ENCODE measurements around the gene FUT2.
"Not testable (repeated sequence)": the region's sequence is repeated elsewhere in the genome, so short reads cannot be mapped to it uniquely, and the experiment has no call there.

The FUT2 gene

DNA sequence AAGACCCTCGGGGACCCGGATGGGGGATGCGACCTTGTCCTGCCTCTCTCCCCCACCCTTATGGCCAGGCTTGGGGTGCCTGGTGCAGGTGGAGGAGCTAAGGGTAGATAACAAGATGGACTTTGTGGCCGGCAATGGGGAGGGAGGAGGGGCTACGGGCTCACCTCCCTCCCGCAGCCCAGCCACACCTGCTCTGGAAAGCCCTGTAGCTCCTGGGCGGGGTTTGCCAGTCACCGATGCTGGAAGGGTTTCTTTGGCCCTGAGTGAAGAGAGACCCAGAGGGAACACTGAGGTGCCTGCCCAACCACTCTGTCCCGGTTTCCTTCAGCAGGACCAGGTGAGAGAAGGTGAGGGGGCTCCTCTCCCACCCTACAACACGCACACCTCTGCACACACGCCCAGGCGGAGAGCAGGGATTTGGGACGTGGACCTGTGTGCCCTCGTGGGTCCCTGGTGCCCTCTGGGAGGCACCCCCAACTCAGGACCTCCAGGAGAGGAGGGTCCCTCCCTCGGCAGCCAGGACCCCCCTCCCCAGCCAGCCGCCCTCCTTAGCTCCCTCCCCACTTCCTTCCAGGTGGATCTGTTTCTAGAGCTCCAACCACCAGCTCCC, at the start of gene FUT2:
Gene FUT2 (plus strand): TSS at position 229 of the 610 bp plus-strand sequence. CDS start 6,986 bp downstream, outside the sequence.
- DNase-seq, result no peak

- DNase-seq, result peak; percentile 92
These were observed 49.6 kb upstream of the FUT2 start, which contains the start of gene CA11 for GRCh38 chr19:48646001-48646721. Gene CA11, minus strand, starts transcription at chr19:48646187. Its CDS starts 555 bp downstream, at chr19:48645632.

GRCh38 chr19:48646722-48647216, 49.0 kb upstream of the FUT2 start:
- no peak for DNase-seq

- DNase-seq, result no peak
These were observed 47.6 kb upstream of the FUT2 start for GRCh38 chr19:48648134-48648533.

DNA sequence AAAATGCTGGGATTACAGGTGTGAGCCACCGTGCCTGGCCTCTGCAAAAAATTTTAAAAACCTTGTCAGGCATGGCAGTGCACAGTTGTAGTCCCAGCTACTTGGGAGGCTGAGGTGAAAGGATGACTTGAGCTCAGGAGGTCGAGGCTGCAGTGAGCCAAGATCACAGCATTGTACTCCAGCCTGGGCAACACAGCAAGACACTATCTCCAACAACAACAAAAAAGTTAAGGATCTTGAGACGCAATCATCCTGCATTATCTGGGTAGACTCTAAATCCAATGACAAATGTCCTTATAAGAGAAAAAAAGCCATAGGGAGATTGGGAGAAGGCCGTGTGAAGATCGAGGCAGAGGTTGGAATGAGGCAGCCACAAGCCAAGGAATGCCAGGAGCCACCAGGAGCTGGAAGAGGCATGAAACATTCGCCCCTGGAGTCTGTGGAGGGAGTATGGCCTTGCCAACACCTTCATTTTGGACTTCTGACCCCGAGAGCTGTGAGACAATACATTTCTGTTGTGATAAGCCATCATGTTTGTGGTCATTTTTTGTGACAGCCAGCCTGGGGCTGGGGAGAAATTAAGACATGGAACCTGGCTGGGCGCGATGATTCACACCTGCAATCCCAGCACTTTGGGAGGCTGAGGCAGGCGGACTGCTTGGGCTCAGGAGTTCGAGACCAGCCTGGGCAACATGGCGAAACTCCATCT, 44.6 kb upstream of the FUT2 start:
- DNase-seq, result no peak

DNA sequence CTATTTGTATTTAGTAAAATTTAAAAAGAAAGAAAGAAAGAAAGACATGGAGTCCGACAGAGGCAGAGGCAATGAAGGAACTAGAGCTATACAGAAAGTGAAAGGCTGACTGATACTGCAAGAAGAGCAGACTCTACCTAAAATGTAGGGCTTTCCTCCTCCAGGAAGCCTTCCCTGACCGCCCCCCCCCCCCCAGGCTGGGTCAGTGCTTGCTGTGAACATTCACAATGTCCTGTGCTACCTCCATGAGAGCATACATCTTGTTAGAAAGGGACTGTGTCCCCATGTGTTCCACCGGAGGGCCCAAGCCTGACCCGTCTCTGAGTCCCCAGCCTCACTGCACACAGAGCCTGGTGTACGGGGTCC, 44.1 kb upstream of the FUT2 start:
- no peak for DNase-seq

DNA sequence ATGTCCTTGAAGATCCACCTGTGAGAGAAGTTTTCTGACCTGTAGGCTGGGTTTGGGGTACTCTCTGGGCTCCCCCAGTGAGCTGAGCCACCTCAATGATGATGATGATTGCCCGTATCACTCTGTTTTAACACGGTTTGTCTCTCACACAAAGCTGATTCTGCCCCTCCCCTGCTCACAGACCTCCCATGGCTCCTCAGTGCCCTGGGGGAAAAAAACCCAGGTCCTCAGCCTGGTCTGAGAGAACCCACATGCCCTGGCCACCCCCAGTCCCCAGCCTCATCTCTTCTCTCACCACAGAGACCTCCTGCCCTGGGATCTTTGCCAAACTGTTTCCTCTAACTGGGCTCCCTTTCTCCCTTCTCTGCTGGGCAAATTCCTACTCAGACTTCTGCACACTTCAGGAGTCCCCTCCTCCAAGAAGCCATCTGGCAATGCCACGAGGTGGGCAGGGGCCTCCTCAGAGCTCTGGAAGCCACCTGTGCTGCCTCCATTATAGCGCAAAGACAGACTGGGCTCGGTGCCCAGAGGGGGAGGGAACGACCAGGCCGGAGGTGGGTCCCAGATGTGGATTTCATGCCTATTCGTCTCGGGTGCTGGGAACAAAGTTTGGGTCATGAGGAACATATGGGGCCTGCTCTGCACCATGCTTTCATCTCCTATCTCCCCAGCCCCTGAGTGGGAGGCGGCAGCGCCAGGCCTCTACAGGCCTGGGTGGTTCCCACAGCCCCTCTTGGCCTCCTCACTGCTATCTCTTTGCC, 41.3 kb upstream of the FUT2 start:
- DNase-seq, result no peak

DNA sequence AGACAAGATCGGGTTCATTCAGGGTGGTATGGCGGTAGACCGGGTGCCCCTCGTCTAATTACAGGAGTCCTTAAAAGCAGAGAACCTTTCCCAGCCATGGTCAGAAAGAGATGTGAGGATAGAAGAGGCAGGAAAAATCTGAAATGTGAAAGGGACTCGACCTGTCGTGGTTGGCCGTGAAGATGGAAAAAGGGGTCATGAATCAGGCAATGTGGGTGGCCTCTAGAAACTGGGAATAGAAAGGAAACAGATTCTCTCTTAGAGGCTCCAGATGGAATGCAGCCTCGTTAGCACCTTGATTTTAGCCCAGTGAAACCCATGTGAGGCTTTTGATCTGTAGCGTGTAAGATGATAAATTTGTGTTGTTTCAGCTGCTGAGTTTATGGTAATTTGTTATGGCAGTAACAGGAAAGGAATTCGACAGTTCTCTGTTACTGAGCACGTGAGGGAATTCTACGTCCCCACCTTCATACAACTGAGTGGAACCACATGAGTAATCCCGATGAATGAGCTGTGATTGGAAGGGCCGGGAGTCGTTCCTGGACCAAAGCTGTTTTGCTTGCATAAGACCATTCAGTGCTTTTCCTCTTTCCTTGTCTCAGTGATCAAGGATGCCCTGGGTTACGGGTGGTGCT, 38.8 kb upstream of the FUT2 start:
- DNase-seq, result no peak

- not testable (repeated sequence) for DNase-seq
These were observed 37.9 kb upstream of the FUT2 start for GRCh38 chr19:48657828-48658227.

DNA sequence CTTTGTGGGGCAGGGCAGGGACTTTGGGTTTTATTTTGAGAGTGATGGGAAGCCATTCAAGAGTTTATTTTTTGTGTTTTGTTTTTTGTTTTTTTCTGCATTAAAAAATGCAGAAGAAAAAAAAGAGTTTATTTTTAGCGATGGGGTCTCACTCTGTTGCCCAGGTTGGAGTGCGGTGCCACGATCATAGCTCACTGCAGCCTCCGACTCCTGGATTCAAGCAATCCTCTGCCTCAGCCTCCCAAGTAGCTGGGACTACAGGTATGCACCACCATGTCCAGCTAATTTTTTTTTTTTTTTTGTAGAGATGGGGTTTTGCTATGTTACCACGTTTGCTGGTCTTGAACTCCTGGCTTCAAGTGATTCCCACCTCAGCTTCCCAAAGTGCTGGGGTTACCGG, 37.3 kb upstream of the FUT2 start:
- no peak for DNase-seq

- DNase-seq, result peak; percentile 27
These were observed 36.0 kb upstream of the FUT2 start for GRCh38 chr19:48659768-48660167.

- DNase-seq, result peak; percentile 84
These were observed 34.7 kb upstream of the FUT2 start for GRCh38 chr19:48660852-48661710.

GRCh38 chr19:48661711-48662090, 34.1 kb upstream of the FUT2 start:
- DNase-seq, result no peak

DNA sequence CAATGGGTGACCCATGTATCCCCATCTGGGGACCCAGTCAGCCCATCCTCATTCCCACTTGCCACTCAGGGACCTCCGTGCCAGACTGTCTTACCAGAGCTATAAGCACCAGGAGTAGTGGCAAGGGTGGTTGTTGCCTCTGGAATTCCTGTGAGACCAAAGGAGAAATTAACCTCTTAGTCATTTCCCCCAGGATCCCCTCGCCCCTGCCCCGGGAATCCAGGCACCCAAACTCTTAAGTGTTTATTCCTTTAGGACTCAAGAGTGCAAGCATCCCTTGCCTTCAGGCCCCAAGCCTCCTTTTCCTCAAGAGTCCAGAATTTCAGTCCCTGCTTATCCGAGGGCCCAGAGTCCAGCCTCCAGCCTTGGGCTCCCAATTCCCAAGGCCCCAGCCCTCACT, 32.1 kb upstream of the FUT2 start:
- DNase-seq, result no peak

DNA sequence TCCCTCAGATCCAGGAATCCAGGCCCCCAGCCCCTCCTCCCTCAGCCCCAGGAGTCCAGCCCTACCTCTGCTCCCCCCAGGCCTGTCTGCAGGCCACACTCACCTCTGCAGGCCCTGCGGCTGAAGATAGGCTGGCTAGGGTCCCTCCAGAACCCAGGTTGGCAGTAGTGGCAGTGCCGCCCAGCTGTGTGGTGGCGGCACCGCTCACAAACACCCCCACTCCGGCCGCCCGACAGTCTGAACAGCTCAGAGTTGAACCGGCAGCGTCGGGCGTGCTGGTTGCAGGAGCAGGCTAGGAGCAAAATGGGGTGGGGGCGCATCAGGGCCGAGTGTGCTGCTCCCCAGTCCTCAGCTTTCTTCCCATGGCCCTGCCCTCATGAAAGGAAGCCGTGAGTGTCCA, 31.3 kb upstream of the FUT2 start:
- no peak for DNase-seq

GRCh38 chr19:48665786-48666185, 30.0 kb upstream of the FUT2 start:
- DNase-seq, result no peak

- no peak for DNase-seq
These were observed 27.4 kb upstream of the FUT2 start for GRCh38 chr19:48668332-48668731.

GRCh38 chr19:48668761-48669160, 27.0 kb upstream of the FUT2 start:
- DNase-seq, result no peak

GRCh38 chr19:48669903-48670668, 25.7 kb upstream of the FUT2 start:
- DNase-seq, result no peak

DNA sequence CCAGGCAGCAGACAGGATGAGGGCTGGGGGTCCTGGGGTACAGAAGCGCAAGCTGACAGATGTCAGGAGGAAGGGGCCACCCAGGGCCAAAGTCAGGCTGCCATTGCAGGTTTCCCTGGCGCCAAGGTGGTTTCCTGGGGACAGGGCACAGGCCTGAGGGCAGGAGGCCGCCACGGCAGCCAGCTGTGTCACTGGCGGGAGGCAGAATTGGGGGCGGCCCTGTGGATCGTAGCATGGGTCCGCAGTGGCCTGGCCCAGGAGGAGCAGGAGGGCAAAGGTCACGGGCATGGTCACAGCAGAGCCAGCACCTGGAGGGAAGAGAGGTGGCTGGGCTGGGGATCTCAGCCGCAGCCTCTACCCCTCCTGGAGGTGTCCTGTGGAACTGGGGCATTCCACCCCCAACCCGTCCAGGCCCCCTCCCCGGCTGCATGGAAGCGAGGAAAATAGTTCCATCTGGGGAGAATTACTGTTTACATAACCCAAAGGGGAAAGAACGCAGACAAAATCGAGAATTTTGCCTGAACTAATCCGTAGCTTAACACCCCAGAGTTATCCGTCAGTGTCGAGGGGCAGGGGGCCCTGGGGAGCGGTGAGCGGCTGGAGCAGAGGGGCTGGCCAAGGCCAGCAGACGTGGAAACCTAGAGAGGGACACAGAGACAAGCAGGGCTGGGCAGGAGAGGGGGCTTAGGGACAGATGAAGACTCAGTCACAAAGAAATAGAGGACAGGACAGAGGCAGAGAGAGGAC, 24.9 kb upstream of the FUT2 start:
- DNase-seq, result no peak

All from CD4-positive, alpha-beta T cell treated with Interferon gamma for 1 hour (primary cell).